ENCODE results near the gene TATDN2. TPM values are rescaled to one million over a fixed set of nuclear protein-coding genes. Genes with fewer than 3 reads are reported as not detected.

TATDN2 gene
- total and polyA plus RNA-seq, 10 donors, result 15.4 to 56.1 (median 36.0) TPM

DNA sequence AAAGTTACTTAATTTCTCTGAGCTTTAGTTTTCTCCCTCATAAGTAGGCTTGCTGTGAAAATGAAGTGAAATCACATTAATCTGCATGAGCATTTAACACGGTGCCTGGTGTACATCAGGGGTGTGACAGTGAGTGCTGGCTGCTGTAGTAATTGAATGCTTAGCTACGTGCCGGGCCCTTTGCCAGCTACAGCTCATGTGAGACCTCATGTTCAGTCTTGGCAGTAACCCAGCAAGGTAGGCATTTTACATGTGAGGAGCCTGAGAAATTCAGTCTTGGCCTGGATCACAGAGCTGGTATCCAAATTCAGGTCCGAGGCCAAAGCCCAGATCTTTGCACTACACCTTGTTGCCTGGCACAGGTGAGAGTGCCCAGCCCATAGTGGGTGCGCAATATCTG lies 35.4 kb downstream of the TATDN2 start:
- Histone ChIP-seq H3K9me3 (no peaks in the 10 kb centered on the region), H3K27me3 (replicated peaks in 1 of 7) (no peaks in the 10 kb centered on the region), H3K4me1 (peaks cover 0 to 30% (median 0%) of the 10 kb centered on the region in 6 donors), H3K36me3 (peaks cover 0 to 100% (median 67%) of the 10 kb centered on the region in 6 donors), H3K27ac (no peak overlapping the region), H3K4me3 (no peak overlapping the region)
- no peak for DNase-seq
- intact Hi-C loops (cut with DNase I; ENCODE audit: low total_unique reads), result no loop called here
- TF ChIP-seq CTCF (IDR thresholded peaks at IDR 0.05 in 8 of 11, conservative IDR thresholded peaks at IDR 0.05 in 3 of 11) (no peak), POLR2A (IDR thresholded peaks at IDR 0.05) (no peak), POLR2AphosphoS5 (IDR thresholded peaks at IDR 0.05) (no peak)
- 83 to 94% (median 91%) methylated on average over 5 of the region's 5 CpGs for WGBS, 5 donors

DNA sequence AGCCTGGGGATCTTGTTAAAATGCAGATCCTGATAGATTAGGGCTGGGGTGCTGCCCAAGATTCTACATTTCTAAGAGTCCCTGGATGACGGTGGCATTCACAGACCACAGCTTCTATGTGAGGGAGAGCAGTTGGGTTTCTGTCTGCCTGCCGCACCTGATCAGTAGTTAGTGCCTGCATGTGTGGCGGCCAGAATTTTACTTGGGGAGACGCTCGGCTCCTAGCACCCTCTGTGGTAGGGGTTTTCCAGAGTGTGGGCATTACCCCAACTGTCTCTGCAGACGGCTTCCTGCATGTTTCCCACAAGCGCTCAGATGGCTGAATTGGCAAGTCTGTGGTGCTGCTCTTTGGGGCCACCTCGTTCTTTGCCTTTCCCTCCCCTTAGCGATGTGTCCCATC lies 36.2 kb downstream of the TATDN2 start:
- H3K4me1 ChIP-seq, result peaks cover 0 to 30% (median 0%) of the 10 kb centered on the region in 6 donors
- no peak for DNase-seq
- H3K27me3 ChIP-seq (replicated peaks in 1 of 7), result no peaks in the 10 kb centered on the region
- no peak overlapping the region for H3K4me3 ChIP-seq
- intact Hi-C loops (cut with DNase I; ENCODE audit: low total_unique reads), result no loop called here
- H3K36me3 ChIP-seq, result peaks cover 0 to 100% (median 65%) of the 10 kb centered on the region in 6 donors
- H3K9me3 ChIP-seq, result no peaks in the 10 kb centered on the region
- 31 to 50% (median 38%) methylated on average over 7 to 9 of the region's 9 CpGs for WGBS, 5 donors
- peak overlapping the region in 1 of 8 donors; percentile 27 for H3K27ac ChIP-seq
- no peak for TF ChIP-seq CTCF (IDR thresholded peaks at IDR 0.05 in 8 of 11, conservative IDR thresholded peaks at IDR 0.05 in 3 of 11)
- peak in 1 of 3 donors; percentile 5 for TF ChIP-seq POLR2AphosphoS5 (IDR thresholded peaks at IDR 0.05)
- no peak for TF ChIP-seq POLR2A (IDR thresholded peaks at IDR 0.05)

DNA sequence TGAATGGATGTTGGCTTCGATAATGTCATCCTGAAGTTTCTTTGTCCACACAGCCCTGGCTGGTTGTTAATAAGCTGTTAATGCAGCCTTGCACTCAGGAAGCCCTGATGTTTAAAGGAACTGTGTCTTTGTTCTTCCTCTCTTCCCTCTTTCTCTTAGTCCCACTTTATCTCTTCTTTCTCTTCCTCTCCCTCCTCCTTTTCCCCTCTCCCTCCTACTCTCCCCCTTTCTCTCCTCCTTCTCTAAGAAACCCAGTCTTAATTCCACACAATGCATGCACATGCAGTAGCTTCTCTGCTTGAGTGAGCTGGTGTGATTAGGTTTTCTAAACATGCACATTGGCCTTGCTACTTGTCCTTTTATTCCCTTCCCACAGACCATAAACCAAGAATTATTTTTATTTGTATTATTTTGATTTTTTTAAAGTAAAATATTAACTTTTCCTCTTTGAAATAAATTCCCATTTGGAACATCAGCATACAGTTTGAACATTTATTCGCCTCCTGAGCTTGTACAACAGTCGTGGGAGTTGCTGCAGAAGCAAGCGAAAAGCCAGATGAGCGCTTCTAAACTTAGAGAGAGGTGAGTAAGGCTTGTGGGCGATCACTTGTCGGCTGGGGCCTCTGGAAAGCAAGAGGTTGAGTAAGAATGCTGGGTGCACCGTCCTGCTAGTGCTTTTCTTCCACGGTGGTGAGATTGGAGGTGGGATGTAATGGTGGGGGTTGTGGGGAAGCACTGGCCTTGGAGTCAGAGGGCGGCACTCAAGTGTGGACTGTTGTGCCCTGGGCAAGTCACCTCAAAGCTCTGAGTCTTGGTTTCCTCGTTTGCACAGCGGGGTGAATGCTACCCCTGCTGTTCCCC lies 37.2 kb downstream of the TATDN2 start:
- intact Hi-C loops (cut with DNase I; ENCODE audit: low total_unique reads), result no loop called here
- H3K4me3 ChIP-seq, result no peak overlapping the region
- 79 to 88% (median 82%) methylated on average over 12 of the region's 12 CpGs for WGBS, 5 donors
- TF ChIP-seq CTCF (IDR thresholded peaks at IDR 0.05 in 8 of 11, conservative IDR thresholded peaks at IDR 0.05 in 3 of 11) (no peak), POLR2AphosphoS5 (IDR thresholded peaks at IDR 0.05) (peak in 1 of 3 donors; percentile 15), POLR2A (IDR thresholded peaks at IDR 0.05) (no peak)
- no peaks in the 10 kb centered on the region for H3K9me3 ChIP-seq
- peaks cover 0 to 30% (median 0%) of the 10 kb centered on the region in 6 donors for H3K4me1 ChIP-seq
- DNase-seq, result no peak
- H3K36me3 ChIP-seq, result peaks cover 0 to 100% (median 61%) of the 10 kb centered on the region in 6 donors
- peak overlapping the region in 1 of 8 donors; percentile 27 for H3K27ac ChIP-seq
- no peaks in the 10 kb centered on the region for H3K27me3 ChIP-seq (replicated peaks in 1 of 7)

DNA sequence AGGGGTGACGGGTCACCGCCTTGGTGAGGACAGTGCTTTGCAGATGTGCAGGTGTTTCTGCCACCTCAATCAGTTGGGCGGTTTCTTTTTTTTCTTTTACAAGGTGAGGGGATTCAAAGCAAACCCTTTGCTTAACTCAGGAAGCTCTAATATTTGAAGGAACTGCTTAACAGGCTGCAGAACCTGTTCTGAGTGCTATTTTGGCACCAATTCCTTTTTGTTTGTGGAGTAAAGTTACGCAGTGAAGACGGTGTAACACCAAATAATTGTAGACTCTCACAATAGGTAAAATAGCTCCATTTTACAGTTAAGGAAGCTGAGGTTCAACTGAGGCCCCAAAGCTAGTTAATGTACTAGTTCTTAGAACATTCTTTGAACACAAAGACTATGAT lies 37.9 kb downstream of the TATDN2 start:
- TF ChIP-seq POLR2AphosphoS5 (IDR thresholded peaks at IDR 0.05), result no peak
- no peak for TF ChIP-seq CTCF (IDR thresholded peaks at IDR 0.05 in 8 of 11, conservative IDR thresholded peaks at IDR 0.05 in 3 of 11)
- TF ChIP-seq POLR2A (IDR thresholded peaks at IDR 0.05), result no peak
- 90 to 95% (median 92%) methylated on average over 5 of the region's 5 CpGs for WGBS, 5 donors
- intact Hi-C loops (cut with DNase I; ENCODE audit: low total_unique reads), result no loop called here

More for the DNA sequence above, 37.9 kb downstream of the TATDN2 start:
- Histone ChIP-seq H3K4me1 (peaks cover 0 to 35% (median 0%) of the 10 kb centered on the region in 6 donors), H3K4me3 (no peak overlapping the region), H3K27ac (no peak overlapping the region), H3K9me3 (no peaks in the 10 kb centered on the region), H3K36me3 (peaks cover 0 to 100% (median 59%) of the 10 kb centered on the region in 6 donors), H3K27me3 (replicated peaks in 1 of 7) (no peaks in the 10 kb centered on the region)
- no peak for DNase-seq

Measured in spleen (tissue), 11 donors.